ENCODE data around the gene DOK7.
"Not testable (repeated sequence)": the region's sequence is repeated elsewhere in the genome, so short reads cannot be mapped to it uniquely, and the experiment has no call there.

DOK7 gene

DNA sequence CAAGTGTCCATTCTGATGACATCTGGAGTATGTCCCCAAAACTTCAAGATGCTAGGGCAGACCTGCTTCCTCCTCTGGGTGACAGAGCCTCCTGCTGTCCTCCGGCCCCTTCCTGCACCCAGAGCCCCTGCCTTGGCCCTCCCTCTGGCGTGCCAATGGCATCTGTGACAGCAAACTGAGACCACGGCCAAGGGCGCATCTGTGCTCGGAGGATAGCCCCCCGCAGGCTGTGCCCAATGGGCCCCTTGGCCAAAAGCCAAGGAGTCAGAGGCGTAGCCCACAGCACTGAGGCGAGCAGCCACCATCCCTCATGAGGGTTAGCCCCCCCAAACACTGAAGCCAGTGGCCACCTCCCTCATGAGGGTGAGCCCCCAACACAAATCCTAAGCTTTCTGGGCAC, 61.2 kb downstream of the DOK7 start:
- DNase-seq = no peak

DNA sequence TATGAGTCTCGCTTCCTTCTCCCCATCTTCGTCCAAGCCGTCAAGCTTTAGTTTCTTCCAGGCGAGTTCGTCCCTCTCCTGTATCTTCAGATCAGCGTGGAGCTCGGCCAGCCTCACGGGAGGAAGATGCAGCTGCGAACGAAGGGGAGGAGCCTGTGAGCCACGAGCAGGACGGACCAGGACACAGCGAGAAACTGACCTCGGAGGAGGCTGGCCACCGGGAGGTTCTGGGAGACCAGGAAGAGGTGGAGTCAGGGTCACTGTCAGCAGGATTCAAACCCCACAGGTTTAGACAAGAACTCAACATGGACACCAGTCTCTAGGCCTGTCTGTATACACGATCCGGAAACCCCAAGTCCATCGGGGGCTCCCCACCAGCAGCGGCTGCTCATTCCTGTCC, 61.8 kb downstream of the DOK7 start:
- DNase-seq = no peak

DNA sequence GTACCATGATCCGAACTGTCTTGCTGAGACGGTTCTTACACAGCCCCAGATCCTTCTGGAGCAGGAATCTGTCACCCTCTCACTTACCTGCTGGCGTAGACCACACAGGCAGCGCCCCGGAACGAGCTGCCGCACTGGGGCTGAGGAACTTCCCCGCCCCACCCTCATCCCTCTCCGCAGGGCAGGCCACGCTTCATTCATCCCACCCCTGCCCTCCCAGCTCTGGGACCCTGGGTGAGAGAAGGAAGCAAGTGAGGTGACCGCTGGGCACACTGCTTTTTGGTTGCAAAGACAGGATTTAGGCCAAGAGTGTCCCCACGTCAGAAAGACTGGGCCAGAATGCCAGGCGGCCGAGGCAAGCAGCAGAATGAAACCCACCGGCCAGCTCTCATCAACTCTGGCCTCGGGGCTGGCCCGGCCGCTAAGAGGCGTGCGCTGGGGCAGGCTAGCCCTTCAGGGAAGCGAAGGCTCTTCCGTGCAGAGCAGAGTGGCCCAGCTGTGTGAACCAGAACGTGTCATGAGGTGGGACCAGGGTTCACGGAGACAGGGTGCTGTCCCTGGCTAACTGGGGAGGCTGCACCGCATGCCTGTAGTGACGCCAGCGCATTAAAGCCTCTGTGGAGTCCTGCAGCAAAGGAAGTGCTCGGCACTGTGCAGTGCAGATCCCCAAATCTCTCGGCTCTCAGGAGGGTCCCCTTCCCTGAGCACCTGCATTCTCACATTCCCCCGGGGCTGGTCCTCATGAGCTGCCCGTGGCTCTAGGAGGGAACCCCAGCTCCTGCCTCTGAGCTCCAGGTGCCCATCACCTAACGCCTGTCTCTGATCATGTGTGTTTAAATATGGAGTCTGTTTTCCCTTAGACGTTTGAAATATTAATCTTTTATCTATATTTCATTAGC, 62.7 kb downstream of the DOK7 start:
- DNase-seq = no peak

DNA sequence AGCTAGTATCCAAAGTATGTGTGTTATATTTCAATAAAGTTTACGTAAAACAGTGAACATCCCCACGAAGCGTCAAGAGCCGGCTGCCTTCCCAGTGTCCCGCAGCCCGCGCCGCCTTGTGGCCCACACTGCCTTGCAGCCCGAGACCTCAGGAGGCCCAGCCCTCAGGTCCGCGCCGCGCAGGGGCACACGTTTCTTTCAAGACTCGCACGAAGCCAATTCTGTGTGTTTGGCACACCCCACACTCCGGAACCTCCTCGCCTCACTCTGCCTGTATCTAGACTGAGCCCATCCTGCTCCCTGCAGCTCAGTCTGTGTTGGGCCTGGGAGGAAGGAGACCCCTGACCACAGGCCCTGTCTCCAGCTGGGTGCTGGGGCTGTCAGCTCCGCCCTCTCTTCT, 63.4 kb downstream of the DOK7 start:
- DNase-seq = no peak

DNA sequence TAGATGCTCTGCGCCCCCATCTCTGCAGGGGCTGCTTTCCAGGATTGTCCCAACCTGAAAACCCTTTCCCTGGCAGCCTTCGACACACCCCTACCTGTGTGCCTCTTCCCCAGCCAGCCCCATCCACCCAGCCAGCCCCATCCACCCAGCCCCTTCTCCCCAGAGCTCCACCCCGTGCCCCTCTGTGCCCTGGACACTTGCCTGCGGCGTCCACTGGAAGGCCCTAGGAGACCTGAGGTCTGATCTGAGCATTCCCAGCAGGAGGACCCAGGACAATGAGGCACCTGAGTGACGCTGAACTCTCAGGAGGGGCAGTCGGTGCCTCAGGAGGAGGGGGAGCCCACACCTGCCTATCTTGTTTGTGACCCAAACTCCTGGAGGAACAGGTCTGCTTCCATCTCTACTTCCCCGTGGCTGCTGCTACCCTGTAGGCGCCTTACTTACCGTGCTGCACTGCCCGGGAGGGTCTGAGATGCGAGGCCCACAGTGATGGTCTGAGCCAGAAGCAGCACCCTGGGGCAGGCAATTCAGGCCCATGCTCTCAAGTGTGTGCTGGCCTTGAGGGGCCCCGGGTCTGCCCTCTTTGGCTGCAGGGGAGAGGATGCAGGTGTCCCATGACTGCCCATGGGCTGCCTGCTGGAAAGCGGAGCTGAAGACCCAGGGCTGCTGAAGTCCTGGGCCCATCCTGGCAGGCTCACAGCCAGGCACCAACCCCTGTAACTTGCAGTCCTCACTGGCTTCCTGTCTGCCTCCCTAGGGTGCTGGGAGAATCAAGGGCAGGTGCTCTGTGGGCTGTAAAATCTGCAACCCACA, 64.2 kb downstream of the DOK7 start:
- DNase-seq = no peak

DNA sequence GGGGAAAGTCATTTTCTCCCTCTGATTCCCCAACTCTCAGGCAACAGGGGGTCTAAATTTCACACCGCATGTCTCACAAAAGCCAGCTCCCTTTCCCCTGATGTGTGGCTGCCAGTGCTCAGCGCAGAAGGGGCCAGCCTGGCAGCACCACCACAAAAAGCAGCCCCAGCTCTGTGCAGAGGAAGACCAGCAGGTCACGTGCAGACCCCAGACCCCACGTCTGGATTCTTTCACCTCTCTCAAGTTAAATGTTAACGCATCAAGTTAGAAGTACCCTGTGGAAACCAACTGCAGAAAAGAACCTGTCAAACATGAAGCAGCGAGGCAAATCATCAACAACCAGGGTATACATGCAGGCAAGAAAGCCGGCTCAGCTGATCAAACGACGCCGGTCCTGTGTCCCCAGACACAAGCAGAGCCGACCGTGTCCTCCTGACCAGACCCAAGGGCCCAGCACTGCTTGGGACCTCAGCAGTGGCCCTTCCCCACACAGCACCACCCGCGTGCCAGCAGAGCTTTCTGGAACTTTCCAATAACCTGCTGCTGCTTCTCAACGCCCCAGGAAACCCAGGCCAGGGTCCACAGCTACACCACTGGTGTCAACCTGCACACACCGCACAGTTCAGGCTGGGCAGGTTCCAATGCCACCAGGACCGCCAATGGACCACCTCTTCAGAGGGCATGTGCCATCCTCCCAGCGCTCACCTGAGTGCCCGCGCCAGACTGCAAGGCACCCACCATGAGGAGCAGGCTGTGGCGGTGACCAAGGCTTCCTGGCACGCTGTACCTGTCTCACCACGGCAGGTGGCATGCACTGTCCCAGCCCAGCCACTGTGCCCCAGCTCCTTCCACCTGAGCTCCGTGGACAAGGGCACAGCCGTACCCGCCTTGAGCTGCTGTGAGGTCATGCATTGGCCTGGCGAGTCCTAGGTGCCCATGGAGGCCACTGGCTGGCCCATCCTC, 65.1 kb downstream of the DOK7 start:
- no peak for DNase-seq

DNA sequence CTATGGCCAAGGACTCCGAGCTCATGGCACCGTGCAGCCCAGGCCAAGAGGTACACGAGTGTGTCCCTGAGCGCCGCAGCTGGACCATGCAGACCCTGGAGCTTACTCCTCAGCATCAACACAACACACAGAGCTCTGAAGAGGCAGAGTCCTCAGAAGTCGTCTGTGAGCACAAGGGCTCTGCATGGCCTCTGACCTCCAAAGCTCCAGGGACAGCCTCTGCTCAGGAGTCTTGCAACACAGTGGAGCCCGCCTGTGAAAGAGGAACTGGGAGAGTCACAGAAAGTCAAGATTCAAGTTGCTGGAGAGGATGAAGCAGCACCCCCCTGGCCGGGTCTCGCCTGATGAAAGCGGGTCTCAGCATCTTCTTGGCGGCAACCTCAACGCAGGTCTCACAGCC, 66.3 kb downstream of the DOK7 start:
- DNase-seq = no peak

DNA sequence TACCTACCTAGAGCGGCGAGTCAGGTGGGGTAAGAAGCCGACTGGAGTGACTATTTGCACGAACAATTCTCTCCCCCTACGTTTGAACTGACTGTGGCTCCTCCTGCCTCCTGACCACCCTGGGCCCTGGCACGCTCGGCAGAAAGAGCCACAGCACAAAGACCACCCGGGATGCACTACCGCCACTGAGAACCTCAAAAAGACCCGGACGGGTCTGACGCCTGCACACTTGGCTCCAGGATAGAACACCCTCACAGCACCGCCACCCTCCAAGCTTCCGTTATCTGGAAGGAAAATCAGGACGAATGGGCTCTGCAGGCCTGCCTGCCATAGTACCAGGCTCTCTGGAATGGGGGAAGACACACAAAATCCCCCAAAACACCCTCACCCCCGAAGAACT, 66.9 kb downstream of the DOK7 start:
- no peak for DNase-seq

DNA sequence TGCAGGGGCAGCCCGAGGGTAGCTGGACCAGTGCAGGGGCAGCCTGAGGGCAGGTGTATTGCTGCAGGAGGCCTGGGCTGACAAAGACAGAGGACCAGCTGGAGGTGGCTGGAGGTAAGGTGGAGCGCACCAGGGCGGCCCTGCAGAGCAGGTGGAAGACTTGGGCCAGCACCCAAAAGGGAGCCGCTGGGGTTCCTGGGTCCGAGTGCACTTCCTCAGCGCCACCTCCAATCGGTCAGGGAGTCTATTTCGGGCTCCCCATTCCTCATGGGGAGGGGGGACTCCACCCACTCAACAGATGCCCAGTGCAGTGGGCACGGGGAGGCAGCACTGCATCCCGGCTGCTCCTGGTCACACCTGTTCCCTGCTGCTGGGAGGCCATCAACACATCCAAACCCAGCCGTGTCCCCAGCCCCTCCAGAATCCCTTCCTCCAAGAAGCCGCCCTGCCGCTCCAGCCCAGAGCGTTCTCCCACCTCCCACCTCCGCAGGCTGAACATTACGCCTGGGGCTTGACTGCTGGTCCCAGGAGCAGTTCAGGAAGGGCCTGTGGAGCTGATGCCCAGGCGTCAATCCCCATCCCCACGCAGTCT, 67.7 kb downstream of the DOK7 start:
- no peak for DNase-seq

DNA sequence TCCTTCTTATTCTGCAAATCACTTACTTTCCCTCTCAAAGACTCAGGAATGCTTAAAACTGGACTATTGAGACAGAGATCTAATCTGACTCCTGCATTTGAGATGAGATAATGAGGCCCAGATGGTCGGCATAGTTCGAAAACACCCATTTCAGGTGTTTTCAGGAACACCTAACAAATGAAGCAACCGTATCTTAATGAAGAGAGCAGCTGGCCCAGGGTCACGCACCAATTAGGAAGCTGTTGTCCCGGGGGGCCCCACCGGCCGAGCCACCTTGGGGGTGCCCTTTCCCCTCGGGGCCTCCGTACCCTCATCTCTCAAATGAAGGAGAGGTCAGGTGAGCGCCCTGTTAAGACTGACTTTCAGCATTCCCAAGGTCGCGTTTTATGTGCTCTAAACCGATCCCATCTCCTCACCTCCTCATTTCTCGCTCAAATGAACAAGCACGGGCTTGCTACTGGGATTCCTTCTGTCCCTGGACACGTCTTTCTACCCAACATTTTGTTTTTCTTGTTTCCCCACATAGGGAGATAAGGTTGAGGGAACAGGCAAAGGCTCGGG, 68.3 kb downstream of the DOK7 start:
- no peak for DNase-seq

DNA sequence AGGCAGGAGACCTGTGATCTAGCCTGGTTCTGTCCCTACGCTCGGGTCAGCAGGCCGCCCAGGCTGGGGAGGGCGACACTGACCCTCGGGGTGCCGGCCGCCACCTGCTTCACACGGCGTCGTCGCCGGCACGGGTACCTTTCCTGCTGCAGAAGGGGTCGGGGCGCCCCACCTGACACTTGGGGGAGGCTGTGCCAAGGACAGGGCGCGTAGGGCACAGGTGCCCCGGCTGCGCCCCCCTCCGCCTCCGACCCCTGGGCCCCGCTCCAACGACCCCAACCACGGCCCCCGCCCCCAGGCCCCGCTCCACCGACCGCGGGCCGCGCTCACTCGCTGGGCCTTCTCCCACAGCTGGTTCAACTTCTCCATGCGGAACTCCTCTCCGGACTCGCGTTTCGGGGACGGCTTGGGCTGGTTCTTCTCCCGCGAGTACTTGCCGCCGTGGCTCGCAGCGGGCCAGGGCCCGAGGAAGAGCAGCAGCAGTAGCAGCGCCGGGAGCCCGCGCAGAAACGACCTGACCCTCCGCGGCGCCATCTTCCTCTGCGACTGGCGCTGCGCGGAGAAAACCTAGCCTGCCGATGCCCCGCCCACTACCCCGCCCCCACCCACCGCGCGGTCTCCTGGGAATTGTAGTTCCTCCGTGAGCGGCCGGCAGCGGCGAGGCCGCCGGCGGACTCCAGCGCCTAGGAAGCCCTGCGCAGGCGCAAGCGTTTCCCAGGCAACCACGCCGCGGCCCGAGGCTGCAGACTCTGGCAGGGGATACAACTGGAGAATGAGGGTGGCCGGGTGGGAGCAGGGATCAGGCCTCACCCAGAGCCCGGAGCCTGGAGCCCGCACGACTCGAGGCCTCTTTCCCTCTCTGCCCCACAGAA, 69.0 kb downstream of the DOK7 start, which contains the start of gene LRPAP1:
Gene LRPAP1 (minus strand): TSS at position 544 of the 872 bp plus-strand sequence. CDS start 10 bp downstream, at position 534.
- DNase-seq = peak; percentile 48

DNA sequence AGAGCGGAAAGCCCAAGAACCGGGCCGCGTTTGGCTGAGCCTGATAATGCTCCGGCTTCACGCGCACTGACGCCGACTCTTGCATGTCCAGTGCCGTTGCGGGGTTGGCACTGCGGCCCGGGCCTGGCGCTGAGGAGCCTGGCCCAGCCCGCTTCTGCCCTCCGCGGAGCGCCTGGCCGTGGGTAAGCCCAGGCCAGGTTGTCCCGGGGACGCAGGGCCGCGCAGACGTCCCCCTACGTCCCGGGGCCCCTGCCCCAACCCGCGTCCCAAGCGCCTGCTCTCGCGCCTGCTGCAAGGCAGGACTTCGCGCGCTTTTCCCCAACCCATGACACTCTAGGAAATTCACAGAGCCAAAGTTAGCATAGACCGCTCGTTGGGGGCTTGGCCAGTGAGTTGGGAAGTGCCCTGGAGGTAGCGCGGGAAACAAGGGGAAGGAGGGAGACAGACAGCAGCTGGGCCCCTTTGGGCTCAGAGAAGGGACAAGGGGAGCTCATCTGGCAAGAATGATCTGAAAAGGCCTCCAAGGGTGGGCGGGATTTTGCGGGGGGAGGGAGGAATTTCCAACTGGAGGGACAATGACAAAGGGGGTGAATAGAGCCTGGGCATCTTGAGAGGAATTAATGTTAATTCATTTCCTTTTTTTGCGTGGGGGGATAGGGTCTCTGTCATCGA, 69.8 kb downstream of the DOK7 start:
- DNase-seq = no peak

DNA sequence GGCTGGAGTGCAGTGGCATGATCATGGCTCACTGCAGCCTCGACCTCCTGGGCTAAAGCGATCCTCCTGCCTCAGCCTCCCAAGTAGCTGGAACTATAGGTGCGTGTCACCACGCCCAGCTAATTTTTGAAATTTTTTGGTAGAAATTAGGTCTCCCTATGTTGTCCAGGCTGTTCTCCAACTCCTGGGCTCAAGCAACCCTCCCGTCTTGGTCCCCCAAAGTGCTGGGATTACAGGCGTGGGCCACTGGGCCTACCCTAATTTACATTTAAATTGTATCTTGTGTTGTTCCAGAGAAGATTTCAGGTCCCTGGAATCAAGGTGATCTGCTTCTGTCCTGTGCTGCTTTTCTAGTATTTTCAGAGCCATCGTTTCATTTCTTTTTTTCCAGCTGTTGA, 70.3 kb downstream of the DOK7 start:
- DNase-seq = no peak

DNA sequence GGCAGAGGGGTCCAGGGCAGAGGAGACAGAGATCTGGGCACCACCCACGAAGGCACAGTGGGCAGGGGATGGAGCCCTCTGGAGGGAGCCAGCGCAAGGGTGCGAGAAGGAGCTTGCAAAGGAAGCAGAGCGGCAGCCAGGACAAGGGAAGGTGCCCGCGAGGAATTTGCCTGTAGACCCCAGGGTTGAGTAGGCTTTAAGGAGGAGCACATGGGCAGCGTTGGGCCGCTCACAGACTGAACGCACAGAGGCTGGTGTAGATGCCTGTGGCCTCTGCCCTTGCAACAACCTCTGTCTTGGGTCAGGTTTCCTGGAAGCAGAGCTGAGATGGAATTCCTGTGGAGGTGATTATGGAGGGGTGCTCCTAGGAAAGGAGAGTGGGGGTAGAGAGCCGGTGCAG, 72.7 kb downstream of the DOK7 start:
- not testable (repeated sequence) for DNase-seq

DNA sequence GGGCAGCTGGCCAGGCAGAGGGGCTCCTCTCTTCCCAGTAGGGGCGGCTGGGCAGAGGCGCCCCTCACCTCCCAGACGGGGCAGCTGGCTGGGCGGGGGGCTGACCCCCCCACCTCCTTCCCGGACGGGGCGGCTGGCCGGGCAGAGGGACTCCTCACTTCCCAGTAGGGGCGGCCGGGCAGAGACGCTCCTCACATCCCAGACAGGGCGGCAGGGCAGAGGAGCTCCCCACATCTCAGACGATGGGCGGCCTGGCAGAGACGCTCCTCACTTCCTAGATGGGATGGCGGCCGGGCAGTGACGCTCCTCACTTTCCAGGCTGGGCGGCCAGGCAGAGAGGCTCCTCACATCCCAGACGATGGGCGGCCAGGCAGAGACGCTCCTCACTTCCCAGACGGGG, 75.8 kb downstream of the DOK7 start:
- DNase-seq = not testable (repeated sequence)

DNA sequence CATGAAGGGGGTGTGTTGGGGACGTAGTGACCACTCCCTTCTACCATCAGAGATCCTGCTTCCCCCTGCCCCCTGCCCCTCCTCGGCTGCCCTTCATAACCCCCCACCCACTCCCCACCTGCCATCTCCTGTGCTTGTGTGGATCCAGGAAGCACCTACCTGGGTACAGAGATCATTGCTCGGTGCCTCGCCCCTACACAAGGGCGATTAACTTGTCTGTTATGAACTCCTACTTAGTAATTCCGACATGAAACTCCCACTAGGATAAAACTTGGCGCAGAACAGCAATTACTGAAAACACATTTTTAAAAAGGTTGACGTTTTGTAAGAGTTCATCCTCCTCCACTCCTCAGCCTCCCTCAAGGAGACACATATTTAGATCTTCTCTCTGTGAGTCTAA, 80.3 kb downstream of the DOK7 start:
- DNase-seq = not testable (repeated sequence)

Measured in NCI-H1417 treated with DMSO at 0.1 percent for 48 hours (cell line).